Spinal cord (tissue), 10 donors: ENCODE data around the gene APP. TPM values are rescaled to one million over a fixed set of nuclear protein-coding genes. Genes with fewer than 3 reads are reported as not detected.

Experiments used
- DNase-seq, 6 donors: peaks; one replicate each; pipeline versions ENCODE4 v3.0.0 to v3.0.0-alpha.2; 2013 to 2015; ENCODE audit warnings: low spot score in 6 of 6, low read depth in 4 of 6
- H3K27ac ChIP-seq: one replicate; pipeline ENCODE4 v1.5.1; 2013; ENCODE audit warnings: low read depth, low read length, control low read depth
- H3K27me3 ChIP-seq: one replicate; pipeline ENCODE4 v1.6.1; 2013; ENCODE audit warnings: low read length; ENCODE audit not compliant: control insufficient read depth, insufficient read depth
- H3K36me3 ChIP-seq: one replicate; pipeline ENCODE4 v1.6.1; 2013; ENCODE audit warnings: low read length; ENCODE audit not compliant: control insufficient read depth, insufficient read depth
- H3K4me1 ChIP-seq: one replicate; pipeline ENCODE4 v1.6.1; 2013; ENCODE audit warnings: low read length; ENCODE audit not compliant: control insufficient read depth, insufficient read depth
- H3K4me3 ChIP-seq: one replicate; pipeline ENCODE4 v1.5.1; 2013; ENCODE audit warnings: low read depth, low read length, control low read depth
- H3K9me3 ChIP-seq: one replicate; pipeline ENCODE4 v1.6.1; 2013; ENCODE audit warnings: low read length; ENCODE audit not compliant: control insufficient read depth, insufficient read depth
- WGBS: methylation state at CpG from one replicate; pipeline ENCODE4 v1.1.5; 2013; ENCODE audit warnings: missing lambda C conversion rate; ENCODE audit not compliant: insufficient coverage; 5-methylcytosine and 5-hydroxymethylcytosine counted together
- polyA plus RNA-seq, 2 donors: library from polyadenylated mRNA; unstranded; fragments of 120-200 nt; gene quantifications; one replicate each; pipeline ENCODE4 v1.2.1, GENCODE V29; 2013; ENCODE audit not compliant: insufficient read length in 2 of 2
- total RNA-seq, 2 donors: library from RNA; depleted of rRNA in 1 of 2; stranded (reverse); fragments of 120-200 nt in 1 of 2; fragments of >200 nt in 1 of 2; gene quantifications; one replicate each; pipeline versions ENCODE4 v1.2.3 to v1.2.4, GENCODE V29; 2013 to 2014
- donor health status: healthy.

The APP gene
- total and polyA plus RNA-seq, 4 donors = 606 to 947 (median 855) TPM

DNA sequence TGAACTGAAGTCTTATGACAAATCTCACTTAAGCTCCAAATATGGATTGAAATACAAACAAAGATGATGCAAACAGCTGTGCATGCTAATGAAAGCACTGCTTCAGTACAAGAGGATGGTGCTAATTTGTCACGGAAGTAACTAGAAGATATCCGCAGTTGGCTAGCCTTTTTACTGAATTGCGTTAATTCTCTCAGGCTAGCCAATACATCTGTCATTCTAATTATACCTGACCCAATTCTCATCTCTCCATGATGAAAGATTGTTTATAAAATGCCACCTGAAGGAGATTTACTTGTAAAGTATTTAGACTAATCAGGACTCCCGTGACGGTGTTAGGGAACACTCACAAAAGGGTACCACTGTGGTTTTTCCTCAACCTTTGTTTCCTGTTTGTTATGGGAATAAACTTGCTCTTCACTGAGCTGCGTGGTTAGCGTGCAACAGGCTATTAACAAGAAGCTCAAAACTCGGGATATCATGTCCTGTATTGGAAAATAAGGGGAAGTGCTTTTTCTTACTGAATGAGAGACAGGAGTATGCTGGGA, 162.5 kb downstream of the APP start:
- Histone ChIP-seq H3K4me1 (no peaks in the 10 kb centered on the region), H3K4me3 (no peak overlapping the region), H3K9me3 (no peaks in the 10 kb centered on the region), H3K36me3 (no peaks in the 10 kb centered on the region), H3K27me3 (no peaks in the 10 kb centered on the region), H3K27ac (no peak overlapping the region)
- WGBS = 62% methylated on average over 3 of the region's 8 CpGs
- DNase-seq = no peak

DNA sequence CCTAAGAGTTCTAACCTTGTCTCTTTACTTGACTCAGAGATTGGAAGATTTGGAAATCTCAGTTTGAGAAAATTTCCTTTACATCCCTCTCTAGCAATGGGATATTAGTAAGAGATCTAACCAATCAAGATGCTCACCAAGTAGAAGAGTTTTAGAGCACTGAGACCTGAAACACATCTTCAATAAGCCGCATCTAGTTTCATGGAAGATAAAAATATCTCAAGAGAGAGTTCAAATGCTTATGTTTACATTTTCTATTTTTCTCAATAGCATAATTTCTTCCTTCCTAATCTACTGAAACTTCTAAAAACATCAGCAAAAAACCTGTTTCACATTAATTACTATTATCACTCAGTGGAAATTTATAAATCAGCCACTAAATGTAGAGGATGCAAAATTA, 165.1 kb downstream of the APP start:
- Histone ChIP-seq H3K27ac (no peak overlapping the region), H3K27me3 (no peaks in the 10 kb centered on the region), H3K4me3 (no peak overlapping the region), H3K9me3 (no peaks in the 10 kb centered on the region), H3K36me3 (no peaks in the 10 kb centered on the region), H3K4me1 (no peaks in the 10 kb centered on the region)
- no peak for DNase-seq
- no CpG with 5 or more reads among the region's 1 CpG for WGBS

DNA sequence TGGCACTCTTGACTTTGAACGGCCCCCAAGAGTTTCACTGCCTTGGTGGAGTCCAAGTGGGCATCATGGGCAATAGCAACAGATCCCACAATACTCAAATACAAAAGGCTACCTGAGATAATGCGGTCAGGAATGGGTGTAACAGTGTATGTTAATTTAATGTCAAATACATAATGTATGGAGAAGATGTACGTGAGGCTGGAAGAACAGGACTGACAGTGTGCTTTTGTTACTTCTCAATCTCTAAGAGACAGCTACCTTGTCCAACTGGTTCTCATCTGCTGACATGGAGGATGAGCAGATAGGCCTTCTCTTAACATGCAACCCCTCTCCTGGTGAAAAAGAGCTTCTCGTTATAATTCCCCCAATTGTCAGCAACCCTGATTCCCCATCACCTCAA, 167.2 kb downstream of the APP start:
- Histone ChIP-seq H3K4me1 (peaks cover 4% of the 10 kb centered on the region), H3K36me3 (no peaks in the 10 kb centered on the region), H3K27ac (no peak overlapping the region), H3K4me3 (no peak overlapping the region), H3K9me3 (no peaks in the 10 kb centered on the region), H3K27me3 (no peaks in the 10 kb centered on the region)
- no peak for DNase-seq
- WGBS = 88% methylated on average over 1 of the region's 4 CpGs

DNA sequence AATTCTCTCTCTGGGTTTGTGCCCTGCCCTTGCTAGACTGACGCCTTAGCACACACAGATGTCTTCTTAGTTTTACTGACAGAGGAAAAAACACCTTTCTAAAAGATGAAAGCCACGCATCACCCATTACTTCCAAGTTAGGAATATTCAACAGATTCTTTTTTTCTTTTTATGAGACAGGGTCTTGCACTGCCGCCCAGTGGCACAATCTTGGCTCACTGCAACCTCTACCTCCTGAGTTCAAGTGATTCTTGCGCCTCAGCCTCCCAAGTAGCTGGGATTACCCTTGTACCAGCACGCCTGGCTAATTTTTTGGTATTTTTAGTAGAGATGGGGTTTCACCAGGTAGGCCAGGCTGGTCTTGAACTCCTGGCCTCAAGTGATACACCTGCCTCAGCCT, 169.2 kb downstream of the APP start:
- H3K27me3 ChIP-seq = no peaks in the 10 kb centered on the region
- H3K4me1 ChIP-seq = peaks cover 4% of the 10 kb centered on the region
- H3K36me3 ChIP-seq = no peaks in the 10 kb centered on the region
- WGBS = 97% methylated on average over 5 of the region's 5 CpGs
- H3K9me3 ChIP-seq = no peaks in the 10 kb centered on the region
- H3K27ac ChIP-seq = no peak overlapping the region
- H3K4me3 ChIP-seq = no peak overlapping the region
- DNase-seq = no peak

DNA sequence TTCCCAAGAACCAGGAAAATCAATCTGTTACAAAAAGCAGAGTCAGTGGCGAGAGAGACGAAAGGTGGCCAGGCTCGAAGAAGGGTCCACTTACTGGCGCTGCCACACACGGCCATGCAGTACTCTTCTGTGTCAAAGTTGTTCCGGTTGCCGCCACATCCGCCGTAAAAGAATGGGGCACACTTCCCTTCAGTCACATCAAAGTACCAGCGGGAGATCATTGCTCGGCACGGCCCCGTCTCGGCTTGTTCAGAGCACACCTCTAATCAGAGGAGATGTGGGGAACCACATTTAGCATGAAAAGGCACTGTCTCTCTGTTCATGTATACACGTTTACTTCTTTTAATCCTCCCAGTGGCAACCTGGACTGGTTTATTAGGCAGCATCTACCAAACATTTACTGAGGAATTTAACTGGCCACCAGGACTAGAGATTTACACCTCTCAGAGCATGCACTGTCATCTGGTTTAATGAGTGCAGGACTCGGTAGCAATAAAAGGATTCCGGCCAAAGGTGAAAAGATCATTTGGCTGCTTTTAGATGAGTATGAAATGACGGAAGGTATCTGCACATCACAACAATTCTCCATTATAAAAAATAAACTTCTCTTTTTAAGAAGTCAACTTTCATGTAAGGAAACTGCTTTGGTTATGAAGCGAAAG, 170.5 kb downstream of the APP start:
- Histone ChIP-seq H3K4me1 (peaks cover 4% of the 10 kb centered on the region), H3K36me3 (no peaks in the 10 kb centered on the region), H3K27ac (no peak overlapping the region), H3K4me3 (no peak overlapping the region), H3K27me3 (no peaks in the 10 kb centered on the region), H3K9me3 (no peaks in the 10 kb centered on the region)
- DNase-seq = no peak
- 37% methylated on average over 15 of the region's 19 CpGs for WGBS

DNA sequence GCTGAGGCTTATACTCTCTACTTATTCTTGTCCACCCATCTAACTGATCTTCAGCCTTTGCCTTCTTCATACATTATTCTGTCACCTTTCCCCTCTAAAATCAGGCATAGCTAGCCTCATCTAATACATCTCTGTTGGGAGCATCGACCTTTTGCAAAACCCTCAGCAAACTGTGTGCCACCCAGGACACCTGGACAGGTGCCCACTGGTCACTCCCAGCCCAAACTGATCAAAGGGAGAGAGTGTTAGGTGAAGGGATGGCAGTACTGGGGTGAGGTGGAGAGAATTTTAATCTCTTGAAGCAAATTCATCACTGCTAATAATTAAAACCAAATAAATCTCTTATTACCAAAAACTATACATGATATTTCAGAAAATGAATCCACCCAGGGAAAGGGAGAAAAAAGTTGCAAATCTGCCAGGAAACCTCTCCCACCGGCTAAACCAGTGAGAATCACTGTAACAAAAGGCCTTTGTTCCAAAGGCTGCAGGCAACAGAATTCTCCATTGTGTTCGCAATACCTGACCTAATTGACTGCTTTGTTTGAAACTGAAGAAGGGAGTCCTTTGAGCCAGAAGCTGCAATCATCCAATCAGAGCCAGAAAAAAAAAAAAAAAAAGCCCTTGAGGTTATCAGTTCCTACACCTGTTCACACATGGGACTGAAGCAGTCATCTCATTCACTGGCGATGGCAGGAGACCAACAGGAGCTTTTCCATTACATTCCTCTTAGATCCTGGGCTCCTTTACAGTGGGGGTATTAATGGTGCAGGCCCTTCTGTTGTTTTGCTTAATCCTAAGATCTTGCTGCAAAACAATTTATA, 172.6 kb downstream of the APP start:
- no peaks in the 10 kb centered on the region for H3K36me3 ChIP-seq

DNA sequence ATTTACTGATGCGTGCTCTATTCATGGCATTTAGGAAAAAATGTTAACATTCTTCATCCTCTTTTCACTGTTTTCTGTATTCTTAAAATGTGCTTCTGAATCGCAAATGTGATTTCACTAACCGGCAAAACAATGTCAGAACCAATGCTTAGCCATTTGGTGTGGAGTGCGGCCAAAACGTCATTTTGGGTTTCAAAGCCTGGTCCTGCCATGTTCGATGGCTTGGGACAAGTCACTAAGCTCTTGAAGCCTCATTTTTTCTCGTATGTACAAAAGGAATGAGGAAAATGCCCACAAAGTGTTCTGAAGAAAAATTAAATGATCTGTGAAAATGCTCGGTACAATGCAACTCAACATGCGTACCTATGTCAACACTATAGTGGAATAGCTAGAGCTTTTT, 175.3 kb downstream of the APP start:
- no peaks in the 10 kb centered on the region for H3K27me3 ChIP-seq
- no peaks in the 10 kb centered on the region for H3K36me3 ChIP-seq
- H3K27ac ChIP-seq = peak overlapping the region; percentile 29
- 27% methylated on average over 4 of the region's 9 CpGs for WGBS
- peaks cover 4% of the 10 kb centered on the region for H3K4me1 ChIP-seq
- no peaks in the 10 kb centered on the region for H3K9me3 ChIP-seq
- no peak overlapping the region for H3K4me3 ChIP-seq
- peak in 1 of 6 donors; percentile 87 for DNase-seq

More for the DNA sequence above, 172.6 kb downstream of the APP start:
- Histone ChIP-seq H3K4me1 (peaks cover 4% of the 10 kb centered on the region), H3K4me3 (no peak overlapping the region), H3K9me3 (no peaks in the 10 kb centered on the region), H3K27me3 (no peaks in the 10 kb centered on the region), H3K27ac (no peak overlapping the region)
- WGBS = 43% methylated on average over 1 of the region's 4 CpGs
- peak in 1 of 6 donors; percentile 32 for DNase-seq

DNA sequence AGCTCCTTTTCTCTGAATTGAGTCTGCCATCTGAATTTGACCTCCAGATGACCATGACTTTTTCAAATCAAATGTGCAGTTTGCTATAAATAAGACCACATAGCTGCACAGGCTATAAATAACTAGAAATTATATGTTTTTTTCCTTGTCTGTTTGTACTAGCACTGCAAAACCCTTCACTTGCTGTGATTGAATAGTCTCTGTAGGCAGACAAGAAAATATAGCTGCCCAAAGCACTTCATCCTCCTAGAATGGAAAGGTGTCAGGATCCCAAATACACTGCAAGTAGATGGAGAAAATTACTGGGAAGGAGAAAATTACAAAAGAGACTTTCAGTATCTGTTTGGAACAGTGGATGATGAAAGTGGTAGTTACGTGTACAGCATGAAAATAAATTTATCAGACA, 175.8 kb downstream of the APP start:
- Histone ChIP-seq H3K4me3 (no peak overlapping the region), H3K27me3 (no peaks in the 10 kb centered on the region), H3K27ac (peak overlapping the region; percentile 29), H3K36me3 (no peaks in the 10 kb centered on the region), H3K4me1 (peaks cover under 1% of the 10 kb centered on the region), H3K9me3 (no peaks in the 10 kb centered on the region)
- no CpG with 5 or more reads among the region's 1 CpG for WGBS
- peak in 1 of 6 donors; percentile 58 for DNase-seq

DNA sequence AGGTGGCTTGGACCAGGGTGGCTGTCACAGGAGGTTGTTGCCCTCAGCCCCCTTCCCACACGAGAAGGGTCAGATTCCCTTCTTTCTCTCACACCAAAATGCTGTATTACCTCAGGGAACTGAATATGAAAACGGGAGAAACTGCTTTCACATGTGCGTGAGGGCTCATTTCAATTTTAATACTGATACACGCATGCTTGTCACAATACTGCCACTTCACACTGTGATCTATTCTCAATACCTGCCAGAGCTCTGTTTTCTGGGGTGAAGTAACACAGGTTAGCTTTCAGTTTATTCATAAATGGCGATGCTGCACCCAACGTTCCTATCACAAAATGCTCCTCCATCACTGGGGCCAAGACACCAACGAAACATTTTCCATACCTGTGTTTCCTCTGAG, 181.8 kb downstream of the APP start:
- Histone ChIP-seq H3K27ac (no peak overlapping the region), H3K36me3 (peaks cover 6% of the 10 kb centered on the region), H3K4me3 (no peak overlapping the region), H3K27me3 (no peaks in the 10 kb centered on the region), H3K4me1 (peaks cover 3% of the 10 kb centered on the region), H3K9me3 (no peaks in the 10 kb centered on the region)
- WGBS = 80% methylated on average over 1 of the region's 7 CpGs
- no peak for DNase-seq
